NCI-H748 treated with DMSO at 0.1 percent for 48 hours (cell line): ENCODE data around the gene ODAD4.
"Not testable (repeated sequence)": the region's sequence is repeated elsewhere in the genome, so short reads cannot be mapped to it uniquely, and the experiment has no call there.

Source experiments
- DNase-seq: peaks from one replicate; lab custom pipeline; 2025; lab: John Stamatoyannopoulos, UW

The ODAD4 gene

GRCh38 chr17:41912925-41913324 is 17.5 kb upstream of the ODAD4 start:
- no peak for DNase-seq

GRCh38 chr17:41913798-41914197 is 16.6 kb upstream of the ODAD4 start:
- DNase-seq, result no peak

- DNase-seq, result no peak
These were observed 16.1 kb upstream of the ODAD4 start for GRCh38 chr17:41914358-41914766.

DNA sequence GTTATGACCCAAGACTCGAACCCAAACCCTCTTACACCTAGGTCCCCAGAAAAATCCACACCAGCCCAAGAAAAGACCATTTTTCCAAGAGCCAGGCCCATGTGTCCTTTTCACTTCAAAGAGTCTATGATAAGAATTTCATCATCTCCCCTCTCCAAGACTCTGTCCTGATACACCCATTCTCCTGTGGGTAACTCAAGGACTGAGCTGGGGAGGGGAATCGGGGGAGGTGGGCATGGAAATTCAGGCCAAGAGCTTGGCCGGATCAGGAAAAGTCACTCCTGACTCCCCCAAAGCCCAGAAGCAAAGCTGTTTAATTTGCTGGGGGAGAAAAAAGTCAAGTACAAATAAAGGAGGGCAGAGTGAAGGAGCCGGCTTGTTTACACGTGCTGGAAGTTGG is 15.4 kb upstream of the ODAD4 start:
- no peak for DNase-seq

- no peak for DNase-seq
These were observed 14.9 kb upstream of the ODAD4 start for GRCh38 chr17:41915566-41915965.

GRCh38 chr17:41917192-41917591 is 13.2 kb upstream of the ODAD4 start:
- no peak for DNase-seq

GRCh38 chr17:41917679-41918313 is 12.6 kb upstream of the ODAD4 start:
- DNase-seq, result peak; percentile 30

- peak; percentile 84 for DNase-seq
These were observed 11.9 kb upstream of the ODAD4 start, which contains the start of gene ACLY for GRCh38 chr17:41918314-41919164. ACLY (minus strand) TSS chr17:41918951; CDS start chr17:41913873, 5,078 bp downstream.

DNA sequence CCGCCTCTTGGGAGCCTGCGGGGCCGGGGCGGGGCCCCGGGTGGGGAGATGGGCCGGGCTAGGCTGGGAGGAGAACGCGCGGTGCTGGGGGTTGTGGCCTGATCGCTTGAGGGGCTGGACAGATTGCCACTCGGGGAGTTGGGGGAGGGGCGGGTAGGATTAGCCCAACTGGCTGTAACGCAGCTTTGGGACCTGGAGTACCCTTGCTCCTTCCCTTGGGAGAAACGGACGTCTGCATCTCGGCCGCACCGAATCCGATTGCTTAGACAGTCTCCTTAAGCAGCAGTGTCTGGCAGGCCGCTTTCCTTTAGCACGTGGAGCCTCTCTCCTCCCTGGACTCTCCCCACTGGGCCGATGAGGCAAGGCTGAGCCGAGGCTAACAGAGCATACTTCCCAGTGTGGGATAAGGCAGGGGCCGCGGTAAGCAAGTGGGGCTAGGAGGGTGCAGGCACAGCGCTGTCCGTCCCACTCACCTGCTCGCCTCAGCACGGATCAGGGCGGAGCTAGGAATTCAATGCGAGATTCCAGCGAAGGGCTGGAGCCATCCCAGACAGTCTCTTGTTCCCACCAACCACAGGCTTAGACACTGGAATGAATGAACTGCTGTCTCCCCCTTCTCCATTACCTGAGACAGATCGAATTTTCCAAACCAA is 11.1 kb upstream of the ODAD4 start:
- DNase-seq, result peak; percentile 19

- DNase-seq, result no peak
These were observed 10.4 kb upstream of the ODAD4 start for GRCh38 chr17:41919840-41920579.

- no peak for DNase-seq
These were observed 9.8 kb upstream of the ODAD4 start for GRCh38 chr17:41920580-41920955.

- no peak for DNase-seq
These were observed 4.3 kb upstream of the ODAD4 start for GRCh38 chr17:41925991-41926590.

DNA sequence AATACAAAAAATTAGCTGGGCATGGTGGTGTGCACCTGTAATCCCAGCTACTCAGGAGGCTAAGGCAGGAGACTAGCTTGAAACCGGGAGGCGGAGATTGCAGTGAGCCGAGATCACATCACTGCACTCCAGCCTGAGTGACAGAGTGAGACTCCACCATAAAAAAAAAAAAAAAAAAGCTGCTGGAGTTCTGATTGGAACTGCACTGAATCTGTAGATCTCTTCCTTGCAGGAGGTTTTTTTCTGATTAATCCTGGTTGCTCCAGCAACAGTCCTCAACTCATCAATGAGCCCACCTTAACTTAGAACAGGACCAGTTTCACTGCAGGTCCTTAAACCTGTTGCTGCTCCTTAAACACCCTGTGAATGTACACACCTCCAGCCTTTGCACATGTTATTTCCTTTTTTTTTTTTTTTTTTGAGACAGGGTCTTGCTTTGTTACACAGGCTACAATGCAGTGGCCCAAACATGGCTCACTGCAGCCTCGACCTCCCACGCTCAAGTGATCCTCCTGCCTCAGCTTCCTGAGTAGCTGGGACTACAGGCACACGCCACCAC is 1.6 kb upstream of the ODAD4 start:
- DNase-seq, result no peak

- not testable (repeated sequence) for DNase-seq
These were observed 378 bp downstream of the ODAD4 start for GRCh38 chr17:41930833-41931156.

DNA sequence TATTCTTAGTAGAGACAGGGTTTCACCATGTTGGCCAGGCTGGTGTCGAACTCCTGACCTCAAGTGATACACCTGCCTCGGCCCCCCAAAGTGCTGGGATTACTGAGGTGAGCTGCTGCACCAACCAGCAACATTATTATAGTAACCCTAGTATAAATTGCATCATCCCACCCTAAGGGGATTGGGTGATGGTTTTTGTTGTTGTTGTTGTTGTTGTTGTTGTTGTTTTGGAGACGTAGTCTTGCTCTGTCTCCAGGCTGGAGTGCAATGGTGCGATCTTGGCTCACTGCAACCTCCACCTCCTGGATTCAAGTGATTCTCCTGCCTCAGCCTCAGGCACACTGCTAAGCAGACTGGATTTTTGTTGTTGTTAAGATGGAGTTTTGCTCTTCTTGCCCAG is 1.3 kb downstream of the ODAD4 start:
- DNase-seq, result not testable (repeated sequence)

DNA sequence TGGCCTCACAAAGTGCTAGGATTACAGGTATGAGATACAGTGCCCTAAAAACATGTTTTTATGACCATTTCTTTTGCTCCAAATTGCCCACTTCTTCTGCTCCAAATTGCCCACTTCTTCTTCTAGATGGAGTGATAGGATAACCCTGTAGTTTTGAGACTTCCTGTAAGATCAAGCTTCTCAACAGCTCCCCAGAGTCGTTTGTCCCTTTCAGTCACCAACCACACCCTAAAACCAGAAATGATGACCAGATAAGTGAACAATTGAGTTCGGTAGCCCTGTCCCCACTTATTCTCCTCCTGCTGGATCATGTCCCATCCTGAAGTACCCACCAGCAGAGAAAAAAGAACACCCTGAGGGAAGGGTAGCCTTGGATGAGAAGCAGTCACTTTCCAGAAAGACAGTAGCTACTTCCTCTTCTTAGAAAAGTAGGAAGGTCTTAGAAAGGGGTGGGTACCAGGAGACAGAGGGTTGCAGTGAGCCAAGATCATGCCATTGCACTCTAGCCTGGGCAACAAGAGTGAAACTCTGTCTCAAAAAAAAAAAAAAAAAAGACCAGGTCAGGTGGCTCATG is 2.5 kb downstream of the ODAD4 start:
- DNase-seq, result no peak

GRCh38 chr17:41935641-41936040 is 5.2 kb downstream of the ODAD4 start:
- no peak for DNase-seq

DNA sequence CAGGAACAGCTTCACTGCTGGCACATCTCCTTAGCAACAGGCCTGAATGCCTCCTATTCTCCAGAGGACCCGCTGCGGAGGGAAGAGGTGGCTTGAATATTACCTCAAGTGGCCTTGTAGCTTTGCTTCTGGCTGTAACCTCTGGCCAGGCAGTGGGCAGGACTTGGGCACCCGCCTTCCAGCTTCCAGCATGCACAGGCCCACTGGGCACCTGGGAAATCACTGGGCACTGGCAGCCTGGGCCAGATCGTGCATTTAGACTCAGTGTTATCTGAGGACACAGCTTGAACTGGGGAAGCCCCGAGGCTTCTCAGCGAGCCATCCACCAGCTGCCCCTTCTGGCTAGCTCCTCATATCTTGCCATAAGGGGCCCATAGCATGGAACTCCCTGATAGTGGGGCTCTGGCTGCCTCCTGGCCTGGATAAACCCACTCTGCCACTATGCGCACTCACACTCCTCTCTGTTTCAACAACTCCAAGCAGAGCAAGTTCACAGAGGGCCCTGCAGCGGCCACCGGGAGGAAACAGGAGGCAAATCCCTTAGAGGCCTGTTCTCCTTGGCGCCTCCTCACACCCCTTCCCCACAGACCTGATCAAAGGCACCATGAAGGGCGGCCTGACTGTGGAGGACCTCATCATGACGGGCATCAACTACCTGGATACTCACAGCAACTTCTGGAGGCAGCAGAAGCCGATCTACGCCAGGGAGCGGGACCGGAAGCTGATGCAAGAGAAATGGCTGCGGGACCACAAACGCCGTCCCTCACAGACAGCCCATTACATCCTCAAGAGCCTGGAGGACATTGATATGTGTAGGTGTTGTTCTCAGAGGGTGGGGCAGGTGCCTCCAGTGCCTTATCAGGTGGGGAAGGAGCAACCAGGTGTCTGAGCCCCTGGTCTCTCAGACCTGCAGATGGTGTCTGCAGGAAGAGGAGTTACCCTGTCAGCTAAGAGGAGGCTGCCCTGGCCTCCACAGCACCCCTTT is 7.8 kb downstream of the ODAD4 start:
- no peak for DNase-seq

DNA sequence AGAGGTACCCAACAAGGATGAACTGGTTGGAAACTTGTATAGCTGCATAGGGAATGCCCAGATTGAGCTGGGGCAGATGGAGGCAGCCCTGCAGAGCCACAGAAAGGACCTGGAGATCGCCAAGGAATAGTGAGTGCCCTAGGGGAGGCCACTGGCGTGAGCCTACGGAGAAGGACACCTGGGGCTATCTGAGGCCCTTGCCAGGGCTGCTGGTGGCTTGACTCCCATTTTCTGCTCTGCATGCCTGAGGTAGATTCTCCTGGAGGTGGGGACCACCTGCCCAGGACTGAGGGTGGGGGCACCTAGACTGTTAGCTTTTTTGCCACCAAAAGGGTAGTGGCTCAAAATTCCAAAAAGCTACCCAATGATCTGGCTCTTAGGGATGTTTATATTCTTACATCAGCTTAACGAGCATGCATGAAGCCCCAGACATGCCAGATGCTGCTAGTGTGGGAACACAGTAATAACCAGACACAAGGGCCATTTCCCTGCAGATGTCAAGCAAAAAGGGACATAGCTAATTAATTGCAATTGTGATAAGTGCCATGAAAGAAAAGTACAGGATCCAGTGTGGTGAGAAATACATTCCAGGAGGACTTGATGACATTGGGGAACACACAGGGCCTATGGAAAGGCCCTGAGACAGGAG is 8.8 kb downstream of the ODAD4 start:
- DNase-seq, result no peak

DNA sequence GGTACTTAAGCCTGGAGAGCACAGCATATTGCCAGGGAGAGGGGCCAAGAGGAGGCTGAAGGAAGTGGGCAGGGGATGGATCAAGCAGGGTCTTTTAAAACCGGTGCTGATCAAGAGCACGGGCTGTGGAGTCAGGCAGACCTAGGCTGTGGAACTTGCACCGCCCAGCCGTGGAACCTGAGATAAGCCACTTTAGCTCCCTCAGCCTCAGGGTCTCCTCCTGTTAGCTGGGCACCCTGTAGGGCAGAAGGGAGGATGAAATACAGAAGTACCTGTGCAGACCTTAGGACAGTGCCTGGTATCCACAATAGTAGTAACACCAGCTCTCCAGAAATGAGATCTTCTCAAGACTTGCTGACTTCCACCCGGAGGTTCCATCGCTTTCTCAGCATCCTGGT is 9.3 kb downstream of the ODAD4 start:
- DNase-seq, result no peak
